Left lung (tissue), 10 donors: ENCODE results near the gene CASK. TPM values are rescaled to one million over a fixed set of nuclear protein-coding genes. Genes with fewer than 3 reads are reported as not detected.

Experiments
- ATAC-seq: fragments of 200-7000 bp; cut with Tn5 transposase; one replicate; pipeline ENCODE4 v1.9.1; 2020; ENCODE audit warnings: moderate library complexity
- DNase-seq, 4 donors: peaks; one replicate each; pipeline ENCODE4 v3.0.0-alpha.2; 2013 to 2020
- H3K27ac ChIP-seq, 2 donors: fragments of 200-600 bp; sonication (generic) in 1 of 2; one replicate each; pipeline versions ENCODE4 v1.5.0 to v1.8.0; 2020 to 2021
- H3K27me3 ChIP-seq, 2 donors: fragments of 200-600 bp; sonication (generic) in 1 of 2; one replicate each; pipeline versions ENCODE4 v1.5.0 to v1.8.0; 2020 to 2021
- H3K36me3 ChIP-seq, 2 donors: fragments of 200-600 bp; sonication (generic) in 1 of 2; one replicate each; pipeline versions ENCODE4 v1.5.0 to v1.8.0; 2020 to 2021
- H3K4me1 ChIP-seq, 2 donors: fragments of 200-600 bp; one replicate each; pipeline ENCODE4 v1.8.0; 2021
- H3K4me3 ChIP-seq, 2 donors: fragments of 200-600 bp; sonication (generic) in 1 of 2; one replicate each; pipeline versions ENCODE4 v1.5.0 to v1.8.0; 2020 to 2021; ENCODE audit warnings: mild to moderate bottlenecking in 1 of 2
- H3K9me3 ChIP-seq, 2 donors: fragments of 200-600 bp; sonication (generic) in 1 of 2; one replicate each; pipeline versions ENCODE4 v1.5.0 to v1.8.0; 2020 to 2021
- intact Hi-C, 2 donors: fragments of 100-400 bp; cut with DNase I; formaldehyde crosslinking; loops; one replicate each; pipeline versions ENCODE4 v1.11.2 to v1.14.2; 2022
- polyA plus RNA-seq, 6 donors: library from polyadenylated mRNA; unstranded; fragments of 120-200 nt; gene quantifications; one replicate each; pipeline ENCODE4 v1.2.1, GENCODE V29; 2013; ENCODE audit not compliant: insufficient read length in 6 of 6
- total RNA-seq, 2 donors: library from RNA; stranded (reverse); fragmentation: NEBNext Ultra II Directional; extraction: Animal tissue kit (Norgen Biotek cat#: 25700); gene quantifications; one replicate each; pipeline ENCODE4 v1.2.1, GENCODE V29; 2021
- TF ChIP-seq, protein P1 (sequence below), 2 donors: fragments of 200-600 bp; sonication (generic) in 1 of 2; IDR thresholded peaks; one replicate each; pipeline versions ENCODE4 v1.5.0 to v1.8.0; 2021; ENCODE audit warnings: antibody characterized with exemption in 2 of 2
- donor health status: DM: no; HTN: yes; CAD: no.
- donor health status: DM: no; HTN: no; CAD: no.

The CASK gene
- total and polyA plus RNA-seq, 8 donors, result 48.2 to 70.7 (median 56.9) TPM

DNA sequence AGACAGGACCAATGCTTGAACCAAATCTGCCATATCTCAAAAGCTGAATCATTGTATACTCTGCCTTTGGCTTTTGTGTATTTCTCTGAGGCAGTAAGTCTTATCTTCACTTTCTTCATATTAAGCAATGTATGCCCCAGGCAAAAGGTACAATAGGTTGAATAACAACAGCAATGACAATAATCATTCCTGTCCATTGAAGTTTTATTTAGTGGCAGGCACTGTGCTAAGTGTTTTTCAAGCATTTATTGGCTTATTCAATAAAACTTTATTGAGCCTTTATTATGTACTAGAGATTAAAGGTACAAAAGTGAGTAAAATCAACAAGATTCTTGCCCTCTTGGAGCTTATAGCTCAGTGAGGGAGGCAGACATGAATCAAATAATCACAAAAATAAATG, 8.2 kb upstream of the CASK start:
- Histone ChIP-seq H3K36me3 (no peaks in the 10 kb centered on the region), H3K4me3 (no peak overlapping the region), H3K27ac (no peak overlapping the region), H3K9me3 (no peaks in the 10 kb centered on the region), H3K27me3 (no peaks in the 10 kb centered on the region), H3K4me1 (no peaks in the 10 kb centered on the region)
- intact Hi-C loops, result no loop called here
- no peak for DNase-seq
- no peak for ATAC-seq
- TF ChIP-seq, protein P1, sequence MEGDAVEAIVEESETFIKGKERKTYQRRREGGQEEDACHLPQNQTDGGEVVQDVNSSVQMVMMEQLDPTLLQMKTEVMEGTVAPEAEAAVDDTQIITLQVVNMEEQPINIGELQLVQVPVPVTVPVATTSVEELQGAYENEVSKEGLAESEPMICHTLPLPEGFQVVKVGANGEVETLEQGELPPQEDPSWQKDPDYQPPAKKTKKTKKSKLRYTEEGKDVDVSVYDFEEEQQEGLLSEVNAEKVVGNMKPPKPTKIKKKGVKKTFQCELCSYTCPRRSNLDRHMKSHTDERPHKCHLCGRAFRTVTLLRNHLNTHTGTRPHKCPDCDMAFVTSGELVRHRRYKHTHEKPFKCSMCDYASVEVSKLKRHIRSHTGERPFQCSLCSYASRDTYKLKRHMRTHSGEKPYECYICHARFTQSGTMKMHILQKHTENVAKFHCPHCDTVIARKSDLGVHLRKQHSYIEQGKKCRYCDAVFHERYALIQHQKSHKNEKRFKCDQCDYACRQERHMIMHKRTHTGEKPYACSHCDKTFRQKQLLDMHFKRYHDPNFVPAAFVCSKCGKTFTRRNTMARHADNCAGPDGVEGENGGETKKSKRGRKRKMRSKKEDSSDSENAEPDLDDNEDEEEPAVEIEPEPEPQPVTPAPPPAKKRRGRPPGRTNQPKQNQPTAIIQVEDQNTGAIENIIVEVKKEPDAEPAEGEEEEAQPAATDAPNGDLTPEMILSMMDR (IDR thresholded peaks at IDR 0.05), result no peak

- H3K36me3 ChIP-seq, result no peaks in the 10 kb centered on the region
- intact Hi-C loops, result no loop called here
- H3K9me3 ChIP-seq, result no peaks in the 10 kb centered on the region
- TF ChIP-seq, protein P1 (IDR thresholded peaks at IDR 0.05), result no peak
- H3K27ac ChIP-seq, result peak overlapping the region; percentile 80 to 81
- H3K4me1 ChIP-seq, result no peaks in the 10 kb centered on the region
- H3K4me3 ChIP-seq, result peak overlapping the region; percentile 28 to 57
- DNase-seq (peak in 2 of 4 donors; percentile 21 to 22), ATAC-seq (peak; percentile 40)
- no peaks in the 10 kb centered on the region for H3K27me3 ChIP-seq
These were observed 777 bp upstream of the CASK start for GRCh38 chrX:41923978-41924683.

DNA sequence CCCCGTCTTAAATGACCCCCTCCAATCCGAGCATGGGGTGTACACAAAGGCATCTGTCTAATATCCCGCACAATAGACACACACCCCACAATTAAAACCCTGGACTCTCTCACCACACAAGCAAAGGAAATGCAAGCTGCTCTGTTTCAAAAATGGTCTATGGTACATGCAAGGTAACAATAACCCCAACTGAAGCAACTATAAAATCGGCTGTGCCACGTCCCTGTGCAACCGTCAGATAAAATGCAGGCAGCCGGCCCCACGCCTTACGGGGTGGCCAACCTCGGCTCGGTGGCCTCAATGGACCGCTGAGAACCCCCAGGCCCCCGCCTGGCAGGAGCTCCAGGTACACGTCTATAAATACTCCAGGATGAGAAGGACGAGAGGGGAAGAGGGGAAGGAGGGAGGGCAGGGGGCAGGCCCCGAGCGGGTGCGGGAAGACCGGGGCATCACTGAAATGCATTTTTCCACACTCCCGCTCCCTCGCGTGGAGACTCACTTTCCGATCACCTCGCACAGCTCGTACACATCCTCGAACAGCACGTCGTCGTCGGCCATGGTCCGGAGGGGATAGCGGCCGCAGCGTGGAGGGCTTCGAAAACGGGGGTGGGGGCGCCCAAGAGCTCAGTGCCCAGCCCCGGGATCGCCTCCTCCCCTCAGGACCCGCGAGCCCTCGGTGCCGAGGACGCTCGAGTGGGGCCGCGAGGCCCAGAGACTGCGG, 763 bp downstream of the CASK start:
- Histone ChIP-seq H3K27ac (peak overlapping the region; percentile 33 to 67), H3K9me3 (no peaks in the 10 kb centered on the region)
- intact Hi-C loops, result no loop called here

DNA sequence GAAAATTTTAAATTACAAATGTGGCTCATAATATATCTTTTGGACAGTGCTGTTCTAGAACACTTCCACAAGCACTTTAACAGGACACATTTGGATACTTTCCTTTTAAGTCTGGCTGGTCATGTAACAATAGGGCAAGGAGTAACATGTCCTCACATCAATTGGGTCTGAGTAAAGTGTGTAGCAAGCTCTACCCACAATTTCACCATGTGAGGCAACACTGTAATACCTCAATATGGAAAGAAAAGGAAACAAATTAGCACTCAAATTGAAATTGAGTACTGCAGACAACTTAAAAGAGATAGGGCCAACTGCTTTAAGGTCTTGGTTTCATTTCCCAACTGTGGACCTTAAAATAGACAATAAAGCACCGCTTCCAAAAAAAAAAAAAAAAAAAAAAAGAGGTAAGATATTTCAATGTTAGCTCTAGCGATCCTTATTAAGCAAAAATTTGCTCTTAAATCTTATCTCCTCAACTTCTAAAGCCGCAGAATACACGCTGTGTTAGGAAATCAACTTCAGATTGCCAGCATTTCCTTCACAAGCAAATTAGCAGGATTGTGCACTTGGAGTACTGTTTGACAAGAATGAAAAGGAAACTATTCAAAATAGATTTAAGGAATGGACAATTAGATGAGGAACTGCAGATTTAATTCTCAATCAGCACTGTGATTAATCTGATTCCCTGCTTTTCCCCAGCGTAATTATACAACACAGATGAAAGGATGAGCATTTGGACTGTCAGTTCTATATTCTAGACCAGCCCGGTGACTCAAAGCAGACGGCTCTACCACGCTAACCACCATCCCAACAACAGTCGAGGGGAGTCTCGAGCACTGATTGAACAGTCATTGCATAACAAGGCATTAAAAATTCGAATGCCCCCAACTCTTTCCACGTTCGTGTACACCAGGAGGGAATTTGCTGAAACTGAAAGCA, 1.6 kb downstream of the CASK start:
- intact Hi-C loops, result no loop called here
- no peaks in the 10 kb centered on the region for H3K36me3 ChIP-seq
- no peaks in the 10 kb centered on the region for H3K27me3 ChIP-seq
- H3K4me3 ChIP-seq, result peak overlapping the region; percentile 42 to 57
- TF ChIP-seq, protein P1 (IDR thresholded peaks at IDR 0.05), result no peak
- peaks cover 0 to 3% of the 10 kb centered on the region in 2 donors for H3K4me1 ChIP-seq
- ATAC-seq, result peak; percentile 6
- H3K9me3 ChIP-seq, result no peaks in the 10 kb centered on the region
- peak overlapping the region; percentile 33 to 67 for H3K27ac ChIP-seq
- DNase-seq, result peak in 2 of 4 donors; percentile 15 to 16

More for the DNA sequence above, 763 bp downstream of the CASK start:
- Histone ChIP-seq H3K4me3 (peak overlapping the region; percentile 42 to 57), H3K36me3 (no peaks in the 10 kb centered on the region), H3K4me1 (peaks cover 0 to 1% of the 10 kb centered on the region in 2 donors), H3K27me3 (no peaks in the 10 kb centered on the region)
- TF ChIP-seq, protein P1 (IDR thresholded peaks at IDR 0.05), result no peak
- DNase-seq (peak; percentile 35 to 71 (median 43)), ATAC-seq (peak; percentile 1)
